Fibroblast of lung (primary cell): ENCODE data around the gene STPG1. TPM values are rescaled to one million over a fixed set of nuclear protein-coding genes. Genes with fewer than 3 reads are reported as not detected.

Source experiments
- DNase-seq, 2 donors: peaks; one replicate each; pipeline versions ENCODE4 v3.0.0 to v3.0.0-alpha.2; 2010; ENCODE audit warnings: low read depth in 2 of 2
- H2AFZ ChIP-seq: 2 replicates; pipeline ENCODE4 v1.5.1; 2012; ENCODE audit warnings: low read length, control low read depth, inconsistent platforms
- H3K27ac ChIP-seq: 2 replicates; pipeline ENCODE4 v1.5.1; 2011; ENCODE audit warnings: low read length, control low read depth; ENCODE audit not compliant: insufficient read depth
- H3K27me3 ChIP-seq: 2 replicates; pipeline ENCODE4 v1.5.1; 2011; ENCODE audit warnings: mild to moderate bottlenecking, low read length; ENCODE audit not compliant: control insufficient read depth, insufficient read depth
- H3K36me3 ChIP-seq: 2 replicates; pipeline ENCODE4 v1.5.1; 2011; ENCODE audit warnings: low read length; ENCODE audit not compliant: control insufficient read depth, insufficient read depth
- H3K4me1 ChIP-seq: 2 replicates; pipeline ENCODE4 v1.5.1; 2011; ENCODE audit warnings: low read length; ENCODE audit not compliant: control insufficient read depth, insufficient read depth; ENCODE audit errors: extremely low read depth
- H3K4me2 ChIP-seq: 2 replicates; pipeline ENCODE4 v1.5.1; 2011; ENCODE audit warnings: low read length, control low read depth; ENCODE audit not compliant: insufficient read depth; ENCODE audit errors: extremely low read depth
- H3K4me3 ChIP-seq, 4 experiments: fragments of 200-600 bp in 1 of 4; sonication (generic) in 1 of 4; replicated peaks in 1 of 4; 2 replicates each; pipeline ENCODE4 v1.5.1; 2011 to 2016; ENCODE audit warnings: low read length in 4 of 4, low read depth in 3 of 4, mild to moderate bottlenecking in 3 of 4, control low read depth in 2 of 4, inconsistent platforms in 1 of 4, mixed read lengths in 1 of 4; ENCODE audit not compliant: insufficient read depth in 1 of 4; ENCODE audit errors: control extremely low read depth in 1 of 4
- H3K79me2 ChIP-seq: 2 replicates; pipeline ENCODE4 v1.5.1; 2012; ENCODE audit warnings: mild to moderate bottlenecking, low read length, inconsistent platforms; ENCODE audit not compliant: control insufficient read depth, insufficient read depth
- H3K9ac ChIP-seq: 2 replicates; pipeline ENCODE4 v1.5.1; 2011; ENCODE audit warnings: mild to moderate bottlenecking, low read length, control low read depth; ENCODE audit not compliant: insufficient read depth
- H3K9me3 ChIP-seq: 2 replicates; pipeline ENCODE4 v1.5.1; 2012; ENCODE audit warnings: low read depth, low read length; ENCODE audit not compliant: control insufficient read depth, insufficient read depth
- H4K20me1 ChIP-seq: 2 replicates; pipeline ENCODE4 v1.5.1; 2011; ENCODE audit warnings: low read length; ENCODE audit not compliant: control insufficient read depth, insufficient read depth; ENCODE audit errors: extremely low read depth
- CTCF ChIP-seq, 2 donors: IDR thresholded peaks in 1 of 2; conservative IDR thresholded peaks in 1 of 2; 1 replicate in 1 of 2; 2 replicates in 1 of 2; pipeline ENCODE4 v1.5.1; 2011 to 2012; ENCODE audit warnings: low read length in 2 of 2, control low read depth in 1 of 2, inconsistent platforms in 1 of 2, low read depth in 1 of 2, mild to moderate bottlenecking in 1 of 2
- EZH2 ChIP-seq: IDR thresholded peaks from 2 replicates; pipeline ENCODE4 v1.5.1; 2012; ENCODE audit warnings: low read length, control low read depth, mild to moderate bottlenecking; ENCODE audit errors: missing control alignments
- polyA plus RNA-seq, 2 donors: library from polyadenylated mRNA; depleted of rRNA in 1 of 2; stranded (reverse) in 1 of 2; unstranded in 1 of 2; fragments of >200 nt; gene quantifications; 2 replicates each; pipeline ENCODE4 v1.2.1, GENCODE V29; 2011 to 2012; ENCODE audit warnings: missing spikeins in 1 of 2
- total RNA-seq: library from RNA; depleted of rRNA; stranded (reverse); fragments of >200 nt; gene quantifications from 2 replicates; pipeline ENCODE4 v1.2.1, GENCODE V29; 2014

Gene STPG1
- total and polyA plus RNA-seq, 2 donors (not counting 1 experiment from before 2014, with no cell fraction given): 7.9 to 8.5 TPM

GRCh38 chr1:24362982-24363614 lies 50.5 kb downstream of the STPG1 start:
- Histone ChIP-seq H2AFZ (no peak overlapping the region), H3K9ac (no peak overlapping the region), H3K4me3 (no peak overlapping the region), H3K27ac (no peak overlapping the region), H4K20me1 (no peaks in the 10 kb centered on the region), H3K4me2 (no peak overlapping the region), H3K27me3 (no peaks in the 10 kb centered on the region), H3K79me2 (no peaks in the 10 kb centered on the region), H3K9me3 (no peaks in the 10 kb centered on the region), H3K4me1 (peaks cover 16% of the 10 kb centered on the region), H3K36me3 (peaks cover 1% of the 10 kb centered on the region)
- TF ChIP-seq CTCF (conservative IDR thresholded peaks at IDR 0.05 in 1 of 2, IDR thresholded peaks at IDR 0.05 in 1 of 2; ENCODE audit: low read depth in 1 of 2, low read length in 2 of 2) (no peak), EZH2 (no peak)
- DNase-seq: peak; percentile 95 to 96

GRCh38 chr1:24362396-24362795 lies 51.2 kb downstream of the STPG1 start:
- no peak for DNase-seq
- peaks cover 16% of the 10 kb centered on the region for H3K4me1 ChIP-seq
- TF ChIP-seq EZH2: no peak
- no peak for TF ChIP-seq CTCF (conservative IDR thresholded peaks at IDR 0.05 in 1 of 2, IDR thresholded peaks at IDR 0.05 in 1 of 2; ENCODE audit: low read depth in 1 of 2, low read length in 2 of 2)
- no peaks in the 10 kb centered on the region for H3K79me2 ChIP-seq
- H3K4me3 ChIP-seq: no peak overlapping the region
- no peaks in the 10 kb centered on the region for H4K20me1 ChIP-seq
- H3K27ac ChIP-seq: no peak overlapping the region
- H3K4me2 ChIP-seq: no peak overlapping the region
- no peak overlapping the region for H2AFZ ChIP-seq
- H3K27me3 ChIP-seq: no peaks in the 10 kb centered on the region
- H3K9me3 ChIP-seq: no peaks in the 10 kb centered on the region
- H3K36me3 ChIP-seq: peaks cover 1% of the 10 kb centered on the region
- H3K9ac ChIP-seq: no peak overlapping the region

- Histone ChIP-seq H2AFZ (no peak overlapping the region), H3K27me3 (no peaks in the 10 kb centered on the region), H3K4me1 (peaks cover 16% of the 10 kb centered on the region), H3K36me3 (peaks cover 1% of the 10 kb centered on the region), H3K4me3 (no peak overlapping the region), H3K9ac (no peak overlapping the region), H3K27ac (no peak overlapping the region), H3K9me3 (no peaks in the 10 kb centered on the region), H3K79me2 (no peaks in the 10 kb centered on the region), H4K20me1 (no peaks in the 10 kb centered on the region), H3K4me2 (no peak overlapping the region)
- no peak for TF ChIP-seq EZH2
- no peak for TF ChIP-seq CTCF (conservative IDR thresholded peaks at IDR 0.05 in 1 of 2, IDR thresholded peaks at IDR 0.05 in 1 of 2; ENCODE audit: low read depth in 1 of 2, low read length in 2 of 2)
- no peak for DNase-seq
Observed at GRCh38 chr1:24361811-24362210, 51.8 kb downstream of the STPG1 start.
